Left ventricle myocardium superior (tissue), 1 donor: ENCODE results near the gene ARCN1. TPM values are rescaled to one million over a fixed set of nuclear protein-coding genes. Genes with fewer than 3 reads are reported as not detected.

Experiments
- ATAC-seq: fragments of 200-7000 bp; cut with Tn5 transposase; one replicate; pipeline ENCODE4 v1.9.1; 2020; ENCODE audit warnings: mild to moderate bottlenecking, moderate library complexity
- DNase-seq: peaks from one replicate; pipeline ENCODE4 v3.0.0-alpha.2; 2020
- intact Hi-C: fragments of 100-400 bp; cut with micrococcal nuclease; formaldehyde crosslinking; loops from one replicate; pipeline ENCODE4 v1.11.0; 2022
- long read RNA-seq: library from polyadenylated mRNA; unstranded; transcript quantifications from one replicate; pipeline ENCODE4 v2.0.0, GENCODE V29; 2021
- total RNA-seq: library from RNA; stranded (reverse); fragmentation: NEBNext Ultra II Directional; extraction: Animal tissue kit (Norgen Biotek cat#: 25700); gene quantifications from one replicate; pipeline ENCODE4 v1.2.1, GENCODE V29; 2021
- donor health status: DM: no; HTN: yes; CAD: no; lungs with severe emphysema.

The ARCN1 gene
- total RNA-seq = 97.1 TPM
- long read RNA-seq, transcript ARCN1-201 (10 exons, 3,845 nt) = major isoform, 21 of 30 reads
- long read RNA-seq, partial matches to known transcripts = 8 of 30 reads
- long read RNA-seq, other reads (novel, unspliced or antisense) = 1 of 30 reads

GRCh38 chr11:118572061-118572980 lies at the start of gene ARCN1:
TSS of gene ARCN1 (plus strand) at chr11:118572409. CDS start at chr11:118572548, 139 bp downstream.
- intact Hi-C loops = no loop called here
- peak; percentile 86 for DNase-seq
- peak; percentile 87 for ATAC-seq

DNA sequence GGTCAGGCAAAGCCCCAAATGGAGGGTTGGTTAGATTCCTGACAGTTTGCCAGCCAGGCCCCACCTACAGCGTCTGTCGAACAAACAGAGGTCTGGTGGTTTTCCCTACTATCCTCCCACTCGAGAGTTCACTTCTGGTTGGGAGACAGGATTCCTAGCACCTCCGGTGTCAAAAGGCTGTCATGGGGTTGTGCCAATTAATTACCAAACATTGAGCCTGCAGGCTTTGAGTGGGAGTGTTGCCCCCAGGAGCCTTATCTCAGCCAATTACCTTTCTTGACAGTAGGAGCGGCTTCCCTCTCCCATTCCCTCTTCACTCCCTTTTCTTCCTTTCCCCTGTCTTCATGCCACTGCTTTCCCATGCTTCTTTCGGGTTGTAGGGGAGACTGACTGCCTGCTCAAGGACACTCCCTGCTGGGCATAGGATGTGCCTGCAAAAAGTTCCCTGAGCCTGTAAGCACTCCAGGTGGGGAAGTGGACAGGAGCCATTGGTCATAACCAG lies 49.6 kb upstream of the ARCN1 start:
- ATAC-seq = peak; percentile 60
- intact Hi-C loops = no loop called here
- DNase-seq = no peak

DNA sequence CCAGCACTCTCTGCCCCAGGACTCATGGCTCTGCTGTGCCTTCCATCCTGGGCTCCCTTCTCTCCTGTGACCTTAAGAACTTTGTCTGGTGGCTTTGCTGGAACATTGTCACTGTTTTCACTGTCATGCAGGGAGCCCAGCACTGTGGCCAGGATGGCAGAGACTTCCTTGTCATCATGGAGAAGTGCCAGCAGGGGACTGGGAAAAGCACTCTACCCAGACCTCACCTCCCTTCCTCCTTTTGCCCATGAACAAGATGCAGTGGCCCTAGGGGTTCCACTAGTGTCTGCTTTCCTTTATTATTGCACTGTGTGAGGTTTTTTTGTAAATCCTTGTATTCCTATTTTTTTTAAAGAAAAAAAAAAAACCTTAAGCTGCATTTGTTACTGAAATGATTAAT lies 47.9 kb upstream of the ARCN1 start:
- intact Hi-C loops = no loop called here
- ATAC-seq = peak; percentile 42
- DNase-seq = no peak

DNA sequence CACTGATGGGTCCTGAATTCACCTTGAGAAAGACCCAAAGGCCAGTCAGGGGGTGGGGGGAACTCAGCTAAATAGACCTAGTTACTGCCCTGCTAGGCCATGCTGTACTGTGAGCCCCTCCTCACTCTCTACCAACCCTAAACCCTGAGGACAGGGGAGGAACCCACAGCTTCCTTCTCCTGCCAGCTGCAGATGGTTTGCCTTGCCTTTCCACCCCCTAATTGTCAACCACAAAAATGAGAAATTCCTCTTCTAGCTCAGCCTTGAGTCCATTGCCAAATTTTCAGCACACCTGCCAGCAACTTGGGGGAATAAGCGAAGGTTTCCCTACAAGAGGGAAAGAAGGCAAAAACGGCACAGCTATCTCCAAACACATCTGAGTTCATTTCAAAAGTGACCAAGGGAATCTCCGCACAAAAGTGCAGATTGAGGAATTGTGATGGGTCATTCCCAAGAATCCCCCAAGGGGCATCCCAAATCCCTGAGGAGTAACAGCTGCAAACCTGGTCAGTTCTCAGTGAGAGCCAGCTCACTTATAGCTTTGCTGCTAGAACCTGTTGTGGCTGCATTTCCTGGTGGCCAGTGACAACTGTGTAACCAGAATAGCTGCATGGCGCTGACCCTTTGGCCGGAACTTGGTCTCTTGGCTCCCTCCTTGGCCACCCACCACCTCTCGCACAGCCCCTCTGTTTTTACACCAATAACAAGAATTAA lies 47.3 kb upstream of the ARCN1 start:
- intact Hi-C loops = no loop called here
- DNase-seq = no peak
- ATAC-seq = peak; percentile 25

- ATAC-seq = no peak
- no peak for DNase-seq
- intact Hi-C loops = no loop called here
These were observed 45.5 kb upstream of the ARCN1 start for GRCh38 chr11:118526688-118527087.

GRCh38 chr11:118527109-118527508 lies 45.1 kb upstream of the ARCN1 start, which contains the start of gene TTC36:
TSS of gene TTC36 (plus strand) at chr11:118527474. CDS start at chr11:118527495, 21 bp downstream.
- ATAC-seq (no peak), DNase-seq (no peak)
- intact Hi-C loops = no loop called here

DNA sequence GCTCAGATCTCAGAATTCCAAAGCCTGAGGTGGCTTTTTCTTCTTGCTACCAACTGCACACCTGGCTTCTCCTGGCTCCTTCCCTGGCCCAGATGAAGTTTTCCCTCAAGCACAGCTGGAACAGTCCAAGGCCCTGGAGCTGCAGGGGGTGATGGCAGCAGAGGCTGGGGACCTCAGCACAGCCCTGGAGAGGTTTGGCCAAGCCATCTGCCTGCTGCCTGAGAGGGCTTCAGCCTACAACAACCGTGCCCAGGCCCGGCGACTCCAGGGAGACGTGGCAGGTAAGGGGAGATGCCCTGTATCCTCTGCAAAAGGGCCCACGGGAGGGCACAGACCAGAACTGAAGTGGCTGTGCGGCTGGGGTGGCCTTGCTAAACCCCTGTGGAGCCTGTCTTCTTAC lies 43.7 kb upstream of the ARCN1 start:
- intact Hi-C loops = no loop called here
- ATAC-seq = no peak

DNA sequence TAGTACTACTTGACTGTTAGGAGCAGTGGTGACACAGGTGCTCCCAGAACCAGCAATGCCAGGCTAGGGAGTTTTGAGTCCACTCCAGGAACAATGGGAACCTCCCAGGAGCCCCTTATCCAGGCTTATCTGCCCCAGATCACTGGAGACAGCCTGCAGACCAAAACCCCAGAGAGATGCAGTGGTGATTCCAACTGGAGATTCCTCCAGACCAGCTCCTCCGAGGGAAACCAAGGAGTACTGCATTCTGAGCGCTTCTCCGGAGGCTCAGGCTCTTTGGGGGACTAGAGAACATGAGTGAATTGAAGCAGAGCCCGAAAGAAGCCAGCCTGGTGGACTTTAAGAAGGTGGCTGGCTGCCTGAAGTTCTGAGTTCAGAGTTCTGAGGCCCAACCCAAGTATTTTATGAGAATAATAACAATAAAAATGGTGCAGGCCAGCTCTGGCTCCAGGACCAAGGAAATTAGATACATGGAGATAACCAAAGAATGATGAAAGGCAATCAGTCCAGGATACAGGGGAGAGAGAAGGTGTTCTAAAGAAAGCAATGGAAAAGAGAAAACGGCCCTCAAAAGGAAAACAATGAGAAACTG lies 42.5 kb upstream of the ARCN1 start:
- intact Hi-C loops = no loop called here

More for the DNA sequence above, 43.7 kb upstream of the ARCN1 start:
- DNase-seq = no peak

GRCh38 chr11:118530180-118530682 lies 42.0 kb upstream of the ARCN1 start:
- intact Hi-C loops = no loop called here
- ATAC-seq = no peak

More for the DNA sequence above, 42.5 kb upstream of the ARCN1 start:
- DNase-seq (no peak), ATAC-seq (no peak)

GRCh38 chr11:118530683-118531596 lies 41.3 kb upstream of the ARCN1 start, which contains the start of gene TMEM25:
TSS of gene TMEM25 (plus strand) at chr11:118531192. CDS start at chr11:118531802, 610 bp downstream.
- ATAC-seq (peak; percentile 89), DNase-seq (peak; percentile 77)
- intact Hi-C loops = no loop called here

More at GRCh38 chr11:118530180-118530682, 42.0 kb upstream of the ARCN1 start:
- DNase-seq = no peak

GRCh38 chr11:118531597-118532084 lies 40.6 kb upstream of the ARCN1 start:
- intact Hi-C loops = no loop called here

GRCh38 chr11:118532091-118532490 lies 40.1 kb upstream of the ARCN1 start:
- ATAC-seq (no peak), DNase-seq (no peak)
- intact Hi-C loops = no loop called here

More at GRCh38 chr11:118531597-118532084, 40.6 kb upstream of the ARCN1 start:
- ATAC-seq (peak; percentile 9), DNase-seq (no peak)

GRCh38 chr11:118532852-118533768 lies 39.1 kb upstream of the ARCN1 start:
- ATAC-seq (no peak), DNase-seq (no peak)
- intact Hi-C loops = no loop called here

DNA sequence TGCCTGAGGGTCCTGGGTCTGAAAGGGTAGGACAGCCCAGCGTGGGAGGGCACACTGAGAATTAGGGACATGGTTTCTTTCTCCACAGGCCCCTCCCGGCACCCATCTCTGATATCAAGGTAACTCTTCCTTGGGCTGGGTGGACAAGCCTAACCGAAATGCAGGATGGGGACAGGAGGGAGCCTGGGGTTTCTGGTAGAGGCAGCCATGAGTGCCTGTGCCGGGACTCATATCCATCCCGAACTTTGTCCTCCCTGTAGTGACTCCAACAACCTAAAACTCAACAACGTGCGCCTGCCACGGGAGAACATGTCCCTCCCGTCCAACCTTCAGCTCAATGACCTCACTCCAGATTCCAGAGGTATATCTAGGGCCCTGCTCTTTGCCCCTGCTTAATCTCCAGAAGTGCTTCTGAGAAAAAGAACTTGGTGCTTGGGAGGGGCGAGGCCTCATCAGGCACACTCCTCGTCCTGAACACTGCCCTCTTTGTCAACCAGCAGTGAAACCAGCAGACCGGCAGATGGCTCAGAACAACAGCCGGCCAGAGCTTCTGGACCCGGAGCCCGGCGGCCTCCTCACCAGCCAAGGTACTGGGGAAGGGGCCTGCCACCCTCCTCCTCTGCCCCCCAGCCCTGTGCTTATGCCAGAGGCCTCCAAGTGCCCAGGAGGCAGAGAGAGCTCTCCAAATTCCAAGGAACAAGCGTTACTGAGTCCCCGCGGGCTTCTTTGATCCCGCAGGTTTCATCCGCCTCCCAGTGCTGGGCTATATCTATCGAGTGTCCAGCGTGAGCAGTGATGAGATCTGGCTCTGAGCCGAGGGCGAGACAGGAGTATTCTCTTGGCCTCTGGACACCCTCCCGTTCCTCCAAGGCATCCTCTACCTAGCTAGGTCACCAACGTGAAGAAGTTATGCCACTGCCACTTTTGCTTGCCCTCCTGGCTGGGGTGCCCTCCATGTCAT lies 38.2 kb upstream of the ARCN1 start:
- intact Hi-C loops = no loop called here
- DNase-seq (no peak), ATAC-seq (no peak)

GRCh38 chr11:118535261-118535660 lies 36.9 kb upstream of the ARCN1 start:
- DNase-seq (no peak), ATAC-seq (no peak)
- intact Hi-C loops = no loop called here

DNA sequence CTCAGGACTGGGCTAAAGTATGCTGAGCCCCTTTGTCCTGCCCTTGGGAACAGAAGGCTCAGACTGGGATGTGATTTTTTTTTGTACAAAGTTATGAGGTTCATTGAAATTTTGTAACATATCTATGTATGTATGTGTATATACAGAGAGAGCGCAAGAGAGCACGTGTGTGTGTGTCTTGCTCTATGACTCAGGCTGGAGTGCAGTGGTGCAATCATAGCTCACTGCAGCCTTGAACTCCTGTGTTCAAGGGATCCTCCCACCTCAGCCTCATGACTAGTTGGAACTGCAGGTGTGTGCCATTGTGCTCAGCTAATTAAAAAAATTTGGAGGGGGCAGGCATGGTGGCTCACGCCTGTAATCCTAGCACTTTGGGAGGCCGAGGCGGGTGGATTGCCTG lies 35.5 kb upstream of the ARCN1 start:
- ATAC-seq (no peak), DNase-seq (no peak)
- intact Hi-C loops = no loop called here
